ENCODE results near the gene ASB2.

ASB2 gene

GRCh38 chr14:94008234-94008633 lies 31.9 kb upstream of the ASB2 start:
- DNase-seq (ENCODE audit: low spot score in 2 of 2) (no peak), ATAC-seq (peak; percentile 69)
- Mint-ChIP-seq H3K4me3 (no peak overlapping the region), H3K36me3 (peaks cover 6% of the 10 kb centered on the region), H3K9me3 (no peaks in the 10 kb centered on the region), H3K27ac (no peak overlapping the region), H3K4me1 (peaks cover 57% of the 10 kb centered on the region)

- H3K9me3 Mint-ChIP-seq: no peaks in the 10 kb centered on the region
- peaks cover 48% of the 10 kb centered on the region for H3K4me1 Mint-ChIP-seq
- no peak for ATAC-seq
- no peak overlapping the region for H3K27ac Mint-ChIP-seq
- peaks cover 6% of the 10 kb centered on the region for H3K36me3 Mint-ChIP-seq
- no peak for DNase-seq (ENCODE audit: low spot score in 2 of 2)
- no peak overlapping the region for H3K4me3 Mint-ChIP-seq
Measured at GRCh38 chr14:94005324-94006073, 29.1 kb upstream of the ASB2 start.

DNA sequence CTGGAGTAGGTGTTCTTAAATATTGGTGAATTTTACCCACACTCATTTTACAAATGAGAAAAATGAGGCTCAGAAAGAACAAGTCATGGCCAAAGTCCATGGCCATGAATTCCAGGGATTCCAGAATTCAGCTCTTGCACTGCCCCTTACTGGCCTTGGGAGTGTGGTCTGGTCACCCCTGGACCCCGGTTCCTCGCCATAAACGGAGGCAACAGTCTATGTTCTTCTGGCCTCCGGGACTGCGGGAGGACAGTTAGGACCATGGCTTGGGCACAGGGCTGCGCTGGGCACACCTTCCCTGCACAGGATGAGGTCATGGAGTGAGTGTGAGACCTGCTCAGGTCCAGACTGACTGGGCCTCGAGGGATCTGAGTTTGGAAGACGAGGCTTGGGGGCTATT lies 27.6 kb upstream of the ASB2 start:
- Mint-ChIP-seq H3K36me3 (no peaks in the 10 kb centered on the region), H3K4me1 (peaks cover 33% of the 10 kb centered on the region), H3K9me3 (no peaks in the 10 kb centered on the region), H3K4me3 (no peak overlapping the region), H3K27ac (no peak overlapping the region)
- DNase-seq (ENCODE audit: low spot score in 2 of 2) (no peak), ATAC-seq (no peak)

DNA sequence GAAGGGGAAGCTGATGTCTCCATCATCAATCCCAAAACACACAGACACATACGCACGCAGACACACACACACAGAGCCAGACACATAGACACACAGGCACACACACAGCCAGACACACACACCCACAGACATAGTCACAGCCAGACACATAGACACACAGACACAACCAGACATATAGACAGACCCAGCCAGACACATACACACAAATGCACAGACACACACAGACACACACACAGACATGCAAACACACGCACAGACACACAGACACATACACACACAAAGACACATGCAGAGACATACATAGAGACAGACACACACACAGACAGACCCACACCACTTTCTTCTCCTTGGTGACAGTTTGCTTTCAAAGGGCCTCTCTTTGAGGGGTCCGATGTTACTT lies 27.0 kb upstream of the ASB2 start:
- Mint-ChIP-seq H3K4me1 (peaks cover 29% of the 10 kb centered on the region), H3K9me3 (no peaks in the 10 kb centered on the region), H3K36me3 (no peaks in the 10 kb centered on the region), H3K27ac (no peak overlapping the region), H3K4me3 (no peak overlapping the region)
- DNase-seq (ENCODE audit: low spot score in 2 of 2): no peak
- no peak for ATAC-seq

DNA sequence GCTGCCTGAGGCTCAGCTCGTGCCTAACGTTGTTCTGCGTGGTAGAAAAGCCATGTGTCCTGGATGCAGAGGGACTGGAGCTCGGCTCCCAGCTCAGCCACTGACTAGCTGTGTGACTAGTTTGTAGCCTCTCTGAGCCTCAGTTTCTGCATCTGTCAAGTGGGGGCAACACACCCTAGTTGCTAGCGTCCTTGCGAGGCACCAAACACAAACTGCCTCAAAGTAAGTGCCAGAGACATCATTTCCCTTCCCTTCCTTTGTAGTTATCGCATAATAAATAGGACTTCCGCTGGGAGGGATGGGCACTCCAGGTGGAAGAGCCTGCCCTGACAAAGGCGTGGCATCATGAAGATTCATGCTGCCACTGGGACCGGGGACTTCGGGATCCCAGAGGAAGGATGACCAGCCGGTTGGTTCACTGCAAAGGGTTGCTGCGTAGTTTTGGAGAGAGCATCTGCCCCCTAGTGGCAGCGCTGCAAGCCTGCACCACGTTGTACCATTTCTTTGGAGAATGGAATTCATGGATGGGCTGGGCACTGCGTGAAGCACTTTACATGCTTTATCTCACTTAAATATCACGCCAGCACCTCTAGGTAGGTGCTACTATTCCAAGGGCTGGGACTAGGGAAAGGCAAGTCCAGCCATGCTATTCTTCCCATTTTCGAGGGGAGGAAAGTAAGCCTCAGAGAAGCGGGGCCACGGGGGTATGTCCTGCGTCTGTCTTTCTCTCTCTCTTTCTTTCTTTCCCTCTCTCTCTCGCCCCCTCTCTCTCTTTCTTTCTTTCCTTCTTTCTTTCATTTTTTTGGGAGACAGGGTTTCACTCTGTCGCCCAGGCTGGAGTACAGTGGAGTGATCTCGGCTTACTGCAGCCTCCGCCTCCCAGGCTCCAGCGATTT lies 25.4 kb upstream of the ASB2 start:
- Mint-ChIP-seq H3K36me3 (no peaks in the 10 kb centered on the region), H3K27ac (no peak overlapping the region), H3K4me1 (peaks cover 32% of the 10 kb centered on the region), H3K4me3 (no peak overlapping the region), H3K9me3 (no peaks in the 10 kb centered on the region)
- DNase-seq (ENCODE audit: low spot score in 2 of 2): peak; percentile 56 to 78
- ATAC-seq: peak; percentile 79

GRCh38 chr14:94001016-94001415 lies 24.6 kb upstream of the ASB2 start:
- H3K9me3 Mint-ChIP-seq: no peaks in the 10 kb centered on the region
- no peak overlapping the region for H3K4me3 Mint-ChIP-seq
- no peak overlapping the region for H3K27ac Mint-ChIP-seq
- DNase-seq (ENCODE audit: low spot score in 2 of 2): no peak
- no peaks in the 10 kb centered on the region for H3K36me3 Mint-ChIP-seq
- peaks cover 38% of the 10 kb centered on the region for H3K4me1 Mint-ChIP-seq
- no peak for ATAC-seq

DNA sequence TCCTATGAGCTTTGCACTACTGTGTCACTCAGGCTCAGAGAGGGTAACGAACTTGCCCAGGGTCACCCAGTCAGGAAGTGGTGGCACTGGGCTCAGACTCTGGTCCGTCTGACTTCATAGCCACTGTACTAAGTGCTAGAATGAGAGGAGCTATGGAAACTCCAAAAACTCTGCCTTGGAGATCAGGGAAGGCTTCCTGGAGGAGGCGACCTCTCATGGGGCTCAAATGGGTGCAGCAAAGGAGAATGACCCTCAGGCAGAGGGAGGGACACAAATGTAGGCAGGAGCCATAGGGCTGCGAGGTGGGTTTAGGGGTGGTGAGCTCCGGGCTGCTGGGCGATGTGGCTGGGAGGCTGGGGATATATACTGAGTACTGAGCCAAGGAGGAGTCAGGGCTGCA lies 23.9 kb upstream of the ASB2 start:
- Mint-ChIP-seq H3K4me3 (no peak overlapping the region), H3K9me3 (no peaks in the 10 kb centered on the region), H3K4me1 (peaks cover 44% of the 10 kb centered on the region), H3K27ac (no peak overlapping the region), H3K36me3 (no peaks in the 10 kb centered on the region)
- ATAC-seq (no peak), DNase-seq (ENCODE audit: low spot score in 2 of 2) (no peak)

GRCh38 chr14:93999573-93999972 lies 23.2 kb upstream of the ASB2 start:
- no peaks in the 10 kb centered on the region for H3K36me3 Mint-ChIP-seq
- H3K27ac Mint-ChIP-seq: no peak overlapping the region
- no peak overlapping the region for H3K4me3 Mint-ChIP-seq
- H3K9me3 Mint-ChIP-seq: no peaks in the 10 kb centered on the region
- DNase-seq (ENCODE audit: low spot score in 2 of 2): no peak
- peaks cover 47% of the 10 kb centered on the region for H3K4me1 Mint-ChIP-seq
- no peak for ATAC-seq

GRCh38 chr14:93998871-93999403 lies 22.6 kb upstream of the ASB2 start:
- peaks cover 48% of the 10 kb centered on the region for H3K4me1 Mint-ChIP-seq

DNA sequence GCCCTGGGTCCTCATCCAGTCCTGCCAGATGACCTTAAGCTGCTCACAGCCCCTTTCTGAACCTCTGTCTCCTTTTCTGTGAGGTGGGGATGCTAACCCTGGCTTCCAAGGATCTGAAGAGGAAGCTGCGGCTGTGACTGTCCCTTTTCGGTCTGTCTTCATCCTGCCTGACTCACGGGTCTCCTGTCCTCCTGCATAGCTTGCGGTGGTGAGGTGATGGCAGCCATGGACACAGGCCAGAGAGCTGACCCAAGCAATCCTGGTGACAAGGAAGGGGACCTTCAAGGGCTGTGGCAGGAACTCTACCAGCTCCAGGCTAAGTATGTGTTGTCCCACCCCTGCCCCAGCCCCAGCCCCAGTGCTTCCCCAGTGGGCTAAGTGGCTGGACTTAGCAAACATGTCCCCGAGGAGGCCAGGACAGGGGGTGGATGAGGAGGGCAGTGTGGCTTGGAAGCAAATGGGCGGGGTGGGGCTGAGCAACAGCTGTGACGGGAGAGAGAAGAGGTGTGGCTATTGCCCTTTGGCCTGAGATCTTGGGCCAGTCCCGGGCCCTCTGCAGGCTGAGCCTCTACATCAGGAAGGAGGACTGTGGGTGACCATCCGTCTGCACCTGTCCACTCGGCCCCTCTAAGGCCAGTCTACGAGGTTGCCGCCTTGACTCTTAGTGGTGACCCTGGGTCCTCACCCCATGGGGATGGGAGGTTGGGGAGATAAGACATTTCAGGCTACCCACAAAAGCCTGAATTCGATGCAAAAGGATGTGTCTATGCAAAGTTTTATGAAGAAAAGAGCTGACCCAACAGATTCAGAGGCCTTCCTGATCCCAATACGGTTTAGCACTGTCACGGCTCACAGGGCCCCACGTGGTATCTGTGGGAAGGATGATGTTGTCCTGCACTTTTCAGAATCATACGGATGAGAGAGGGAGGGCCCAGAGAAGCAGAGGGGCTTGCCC lies 21.8 kb upstream of the ASB2 start:
- no peak for ATAC-seq
- no peak for DNase-seq (ENCODE audit: low spot score in 2 of 2)
- Mint-ChIP-seq H3K4me3 (no peak overlapping the region), H3K9me3 (no peaks in the 10 kb centered on the region), H3K4me1 (peaks cover 48% of the 10 kb centered on the region), H3K36me3 (no peaks in the 10 kb centered on the region), H3K27ac (peak overlapping the region; percentile 26)

More at GRCh38 chr14:93998871-93999403, 22.6 kb upstream of the ASB2 start:
- no peaks in the 10 kb centered on the region for H3K36me3 Mint-ChIP-seq
- no peaks in the 10 kb centered on the region for H3K9me3 Mint-ChIP-seq
- H3K27ac Mint-ChIP-seq: peak overlapping the region; percentile 26
- no peak overlapping the region for H3K4me3 Mint-ChIP-seq
- ATAC-seq (no peak), DNase-seq (ENCODE audit: low spot score in 2 of 2) (no peak)

- H3K27ac Mint-ChIP-seq: peak within 1 kb of the TSS; percentile 87
- ATAC-seq (no peak), DNase-seq (ENCODE audit: low spot score in 2 of 2) (no peak)
- H3K36me3 Mint-ChIP-seq: no peaks in the 10 kb centered on the region
- no peak within 1 kb of the TSS for H3K4me3 Mint-ChIP-seq
- H3K9me3 Mint-ChIP-seq: no peaks in the 10 kb centered on the region
- H3K4me1 Mint-ChIP-seq: peaks cover 47% of the 10 kb centered on the region
Measured at GRCh38 chr14:93997082-93997481, 20.7 kb upstream of the ASB2 start, which contains the start of gene CCDC197. TSS of gene CCDC197 (plus strand) at chr14:93997301. CDS start at chr14:93998132, 831 bp downstream.

DNA sequence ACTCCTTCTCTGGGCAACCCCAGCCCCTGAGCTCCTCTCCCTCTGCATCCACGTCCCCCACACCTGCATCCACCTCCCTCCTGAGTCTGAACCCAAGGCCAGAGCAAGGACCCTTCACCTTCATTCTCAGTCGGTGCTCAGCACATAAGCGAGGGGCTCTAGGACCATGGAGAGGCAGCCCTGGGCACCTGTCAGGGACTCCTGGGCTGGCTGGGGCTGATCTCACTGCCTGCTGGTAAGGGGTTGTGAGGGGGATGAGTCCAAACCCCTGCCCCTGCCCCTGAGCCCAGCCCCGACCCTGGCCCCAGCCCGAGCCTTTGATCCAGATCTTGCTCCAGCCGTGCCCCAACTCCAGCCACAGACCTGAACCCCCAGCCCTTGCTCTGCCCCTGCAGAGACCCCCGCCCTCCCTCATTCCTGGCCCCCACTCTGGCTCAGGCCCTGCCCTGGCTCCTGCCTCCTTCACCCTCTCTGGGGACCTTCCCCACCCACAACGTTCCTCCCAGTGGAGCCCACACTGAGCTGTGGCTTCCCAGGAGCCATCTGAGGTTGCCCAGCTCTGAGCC lies 19.8 kb upstream of the ASB2 start:
- H3K27ac Mint-ChIP-seq: peak overlapping the region; percentile 87
- no peak for ATAC-seq
- peaks cover 47% of the 10 kb centered on the region for H3K4me1 Mint-ChIP-seq
- no peaks in the 10 kb centered on the region for H3K9me3 Mint-ChIP-seq
- no peaks in the 10 kb centered on the region for H3K36me3 Mint-ChIP-seq
- no peak for DNase-seq (ENCODE audit: low spot score in 2 of 2)
- H3K4me3 Mint-ChIP-seq: no peak overlapping the region

GRCh38 chr14:93994919-93995682 lies 18.7 kb upstream of the ASB2 start:
- H3K27ac Mint-ChIP-seq: peak overlapping the region; percentile 87
- H3K9me3 Mint-ChIP-seq: no peaks in the 10 kb centered on the region
- peaks cover 56% of the 10 kb centered on the region for H3K4me1 Mint-ChIP-seq
- DNase-seq (ENCODE audit: low spot score in 2 of 2) (peak; percentile 34 to 60), ATAC-seq (peak; percentile 96)
- H3K4me3 Mint-ChIP-seq: no peak overlapping the region
- no peaks in the 10 kb centered on the region for H3K36me3 Mint-ChIP-seq

DNA sequence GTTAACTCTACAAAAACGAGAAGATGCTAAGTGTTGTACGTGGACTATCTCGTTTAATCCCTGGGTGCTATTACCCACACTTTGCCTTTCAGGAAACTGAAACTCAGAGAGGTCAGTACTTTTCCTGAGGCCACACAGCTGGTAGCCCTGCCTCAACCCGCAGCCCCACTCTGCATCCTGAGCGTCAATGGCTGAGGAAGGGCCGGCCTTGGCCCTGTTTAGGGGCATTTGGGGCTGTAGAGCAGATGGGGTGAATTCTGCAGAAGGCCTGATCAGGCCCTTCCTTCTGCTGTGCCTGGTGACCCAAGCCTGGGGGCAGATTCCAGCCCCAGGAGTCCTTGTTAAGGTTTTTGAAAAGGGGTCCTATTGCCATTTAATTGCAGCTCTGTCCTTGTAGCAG lies 17.0 kb upstream of the ASB2 start:
- DNase-seq (ENCODE audit: low spot score in 2 of 2): no peak

More for the DNA sequence above, 17.0 kb upstream of the ASB2 start:
- Mint-ChIP-seq H3K27ac (peak overlapping the region; percentile 50), H3K4me1 (peaks cover 60% of the 10 kb centered on the region), H3K4me3 (no peak overlapping the region), H3K36me3 (no peaks in the 10 kb centered on the region), H3K9me3 (no peaks in the 10 kb centered on the region)
- no peak for ATAC-seq
